ENCODE measurements around the gene KCNJ6. TPM values are rescaled to one million over a fixed set of nuclear protein-coding genes. Genes with fewer than 3 reads are reported as not detected.
A peak's percentile ranks its signal among the peaks of the same experiment; 100 is the strongest.
"Not testable (repeated sequence)": the region's sequence is repeated elsewhere in the genome, so short reads cannot be mapped to it uniquely, and the experiment has no call there.

Gene KCNJ6
- total RNA-seq, 1 experiment from 2014 or later: not detected

GRCh38 chr21:37742115-37742514 is 174.1 kb downstream of the KCNJ6 start:
- no peak for DNase-seq (ENCODE audit: low read depth)

- DNase-seq (ENCODE audit: low read depth): no peak
Observed at GRCh38 chr21:37737996-37738395, 178.3 kb downstream of the KCNJ6 start.

GRCh38 chr21:37737507-37737906 is 178.8 kb downstream of the KCNJ6 start:
- DNase-seq (ENCODE audit: low read depth): no peak

- no peak for DNase-seq (ENCODE audit: low read depth)
Observed at GRCh38 chr21:37734846-37735245, 181.4 kb downstream of the KCNJ6 start.

DNA sequence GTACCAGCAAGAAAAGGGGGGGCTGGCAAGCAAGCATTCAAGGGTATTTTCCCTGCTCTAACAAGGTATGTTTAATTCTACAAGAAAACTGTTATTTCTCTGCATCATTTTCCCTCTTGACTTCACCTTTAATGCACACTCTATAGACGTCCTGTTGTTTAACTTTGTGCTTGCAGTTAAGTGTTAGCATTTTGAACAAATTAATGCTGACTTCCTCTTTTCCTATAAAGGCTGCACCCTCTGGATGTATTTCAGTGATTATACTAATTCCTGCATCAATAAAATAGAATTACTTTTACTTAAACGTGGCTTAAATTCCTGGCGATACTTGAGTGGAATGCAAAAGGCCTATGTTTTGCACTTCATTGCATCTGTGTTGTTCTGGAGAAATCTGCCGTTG is 183.3 kb downstream of the KCNJ6 start:
- no peak for DNase-seq (ENCODE audit: low read depth)

- no peak for DNase-seq (ENCODE audit: low read depth)
Observed at GRCh38 chr21:37724201-37724600, 192.1 kb downstream of the KCNJ6 start.

- no peak for DNase-seq (ENCODE audit: low read depth)
Observed at GRCh38 chr21:37717534-37717933, 198.7 kb downstream of the KCNJ6 start.

- not testable (repeated sequence) for DNase-seq (ENCODE audit: low read depth)
Observed at GRCh38 chr21:37712569-37712934, 203.7 kb downstream of the KCNJ6 start.

- peak; percentile 70 for DNase-seq (ENCODE audit: low read depth)
Observed at GRCh38 chr21:37711836-37712568, 204.3 kb downstream of the KCNJ6 start.

GRCh38 chr21:37711286-37711829 is 204.9 kb downstream of the KCNJ6 start:
- DNase-seq (ENCODE audit: low read depth): peak; percentile 52

GRCh38 chr21:37710546-37711285 is 205.5 kb downstream of the KCNJ6 start:
- DNase-seq (ENCODE audit: low read depth): peak; percentile 85

- no peak for DNase-seq (ENCODE audit: low read depth)
Observed at GRCh38 chr21:37704751-37705150, 211.5 kb downstream of the KCNJ6 start.

DNA sequence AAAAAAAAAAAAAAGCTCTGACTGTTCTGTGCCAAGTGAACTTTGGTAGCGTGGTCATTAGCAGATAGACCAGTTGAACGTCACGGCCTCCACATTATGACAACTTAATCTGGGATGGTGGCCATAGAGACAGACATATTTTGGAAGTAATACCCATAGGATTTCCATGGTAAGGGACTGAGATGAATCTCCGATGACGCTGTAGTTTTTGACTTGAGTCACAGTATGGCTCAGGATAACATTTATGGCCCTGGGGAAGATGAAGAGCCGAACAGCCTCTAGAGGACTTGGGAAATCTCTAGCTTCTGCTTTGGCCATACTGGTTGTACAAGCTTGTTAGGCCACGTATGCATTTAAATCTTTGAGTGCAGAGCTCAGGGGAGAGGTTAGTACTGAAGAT is 214.0 kb downstream of the KCNJ6 start:
- DNase-seq (ENCODE audit: low read depth): no peak

- DNase-seq (ENCODE audit: low read depth): peak; percentile 74
Observed at GRCh38 chr21:37700641-37701202, 215.5 kb downstream of the KCNJ6 start.

DNA sequence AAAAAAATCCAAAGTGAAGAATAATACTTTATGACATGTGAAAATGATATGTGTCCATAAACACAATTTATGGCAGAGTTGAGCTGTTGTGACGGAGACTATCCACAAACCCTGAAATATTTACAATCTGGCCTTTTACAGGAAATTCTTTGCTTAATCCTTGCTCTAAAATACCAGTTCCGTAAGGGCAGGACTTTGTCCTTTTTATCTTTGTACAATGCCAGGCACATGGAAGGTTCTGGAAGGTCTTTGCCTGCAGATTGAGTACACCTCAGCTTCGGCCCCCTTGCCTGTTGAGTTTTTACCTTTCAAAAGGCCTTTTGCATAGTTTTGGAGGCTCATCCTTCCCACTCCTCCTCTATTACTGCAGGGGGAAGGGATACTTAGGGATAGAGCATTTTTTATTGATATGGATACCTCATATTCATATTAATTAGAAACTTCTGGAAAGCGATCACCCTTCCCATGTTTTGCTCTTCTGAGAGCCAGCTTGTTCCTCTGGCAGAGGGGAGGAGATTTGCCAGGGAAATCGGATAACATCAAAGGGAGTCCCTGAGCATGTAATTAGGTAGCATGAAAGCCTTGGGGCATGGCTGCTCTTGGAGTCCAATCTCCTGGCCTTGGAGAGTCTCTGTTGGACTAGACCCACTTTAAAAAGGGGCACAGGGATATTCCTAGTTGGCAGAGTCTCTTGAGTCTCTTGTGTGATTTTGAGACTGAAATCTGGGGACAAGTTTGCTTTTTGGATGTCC is 217.1 kb downstream of the KCNJ6 start:
- DNase-seq (ENCODE audit: low read depth): peak; percentile 8

- no peak for DNase-seq (ENCODE audit: low read depth)
Observed at GRCh38 chr21:37696936-37697335, 219.3 kb downstream of the KCNJ6 start.

- no peak for DNase-seq (ENCODE audit: low read depth)
Observed at GRCh38 chr21:37695111-37695510, 221.1 kb downstream of the KCNJ6 start.

GRCh38 chr21:37688952-37689659 is 227.2 kb downstream of the KCNJ6 start:
- DNase-seq (ENCODE audit: low read depth): no peak

DNA sequence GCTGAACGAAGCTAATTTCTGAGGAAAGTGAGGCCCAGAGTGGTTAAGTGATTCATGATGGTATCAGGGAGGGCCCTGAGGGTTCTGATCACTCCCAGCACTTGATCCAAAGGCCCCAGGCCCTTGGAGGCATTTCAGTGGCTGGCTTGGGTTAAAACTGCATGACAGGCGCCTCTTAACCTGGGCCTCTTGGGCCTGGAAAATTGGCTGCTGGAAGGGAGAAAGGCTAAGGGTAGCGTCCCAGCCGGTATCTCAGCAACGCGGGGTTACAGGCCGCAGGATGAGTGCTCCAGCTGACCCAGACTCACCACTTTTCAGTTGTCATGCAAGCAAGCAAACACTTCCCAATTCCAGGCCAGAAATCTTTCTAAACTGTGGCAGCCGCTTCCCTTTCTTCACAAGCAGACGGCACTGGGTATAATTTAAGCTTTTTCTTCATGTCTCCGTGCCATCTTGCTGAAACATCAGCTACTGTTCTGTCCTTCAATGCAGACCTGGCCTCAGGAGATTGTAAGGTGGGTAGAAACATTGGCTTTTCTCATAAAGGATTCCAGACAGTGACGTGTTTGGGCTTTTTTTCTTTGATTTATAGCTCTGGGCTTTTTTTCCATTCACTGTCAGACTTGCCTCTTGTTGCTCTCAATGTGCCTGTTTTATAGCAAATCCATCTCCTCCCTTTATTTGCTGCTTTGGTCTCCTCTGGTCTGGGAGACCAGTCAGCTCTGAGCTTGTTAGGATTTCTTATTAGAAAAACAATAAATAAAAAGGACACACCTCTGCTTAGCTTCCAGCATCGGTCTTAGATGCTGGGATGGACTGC is 229.1 kb downstream of the KCNJ6 start:
- peak; percentile 65 for DNase-seq (ENCODE audit: low read depth)

DNA sequence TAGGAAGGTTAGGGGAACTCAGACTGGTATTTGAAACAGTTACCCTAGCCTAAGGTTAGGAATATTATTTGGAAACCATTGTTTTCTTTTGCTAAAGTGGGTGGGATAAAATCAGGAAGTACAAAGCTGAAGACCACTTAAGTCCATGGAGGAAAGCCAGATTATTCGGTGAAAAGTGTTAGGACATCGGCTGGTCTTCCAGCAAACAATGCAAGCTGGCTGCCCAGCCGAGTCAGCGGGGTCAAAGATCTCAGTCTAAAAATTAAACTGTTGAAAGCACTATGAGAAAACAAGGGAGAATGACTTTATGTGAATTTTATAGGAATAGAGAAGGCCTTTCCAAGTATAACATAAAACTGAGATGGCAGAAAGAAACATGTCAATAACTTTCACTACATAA is 231.7 kb downstream of the KCNJ6 start:
- DNase-seq (ENCODE audit: low read depth): no peak

Data from RPMI7951 (cell line).